Activated naive CD8-positive, alpha-beta T cell treated with anti-CD3 and anti-CD28 coated beads for 36 hours (primary cell): ENCODE data around the gene IL12B. TPM values are rescaled to one million over a fixed set of nuclear protein-coding genes. Genes with fewer than 3 reads are reported as not detected.

ENCODE experiments used
- DNase-seq: peaks from one replicate; pipeline ENCODE4 v3.0.0; 2021
- H3K27ac Mint-ChIP-seq: one replicate; pipeline ENCODE4 v1.8.0; 2022; ENCODE audit warnings: mild to moderate bottlenecking, moderate library complexity, mixed read lengths
- H3K27me3 Mint-ChIP-seq: one replicate; pipeline ENCODE4 v1.8.0; 2022; ENCODE audit warnings: mild to moderate bottlenecking, mixed read lengths
- H3K36me3 Mint-ChIP-seq: one replicate; pipeline ENCODE4 v1.8.0; 2021; ENCODE audit warnings: mild to moderate bottlenecking, mixed read lengths
- H3K4me1 Mint-ChIP-seq: one replicate; pipeline ENCODE4 v1.8.0; 2021; ENCODE audit warnings: mixed read lengths
- H3K4me3 Mint-ChIP-seq: one replicate; pipeline ENCODE4 v1.8.0; 2022; ENCODE audit warnings: mild to moderate bottlenecking, moderate library complexity, mixed read lengths
- H3K9me3 Mint-ChIP-seq: one replicate; pipeline ENCODE4 v1.8.0; 2022; ENCODE audit warnings: mixed read lengths
- total RNA-seq, 2 experiments: library from RNA; stranded (reverse); gene quantifications; one replicate each; pipeline ENCODE4 v1.2.3, GENCODE V29; 2021

IL12B gene
- total RNA-seq, 2 experiments from 2014 or later: not detected

- H3K4me3 Mint-ChIP-seq: no peak overlapping the region
- no peak overlapping the region for H3K27ac Mint-ChIP-seq
- H3K4me1 Mint-ChIP-seq: peaks cover 43% of the 10 kb centered on the region
- peaks cover 10% of the 10 kb centered on the region for H3K36me3 Mint-ChIP-seq
- no peak for DNase-seq
- H3K9me3 Mint-ChIP-seq: peaks cover 17% of the 10 kb centered on the region
- H3K27me3 Mint-ChIP-seq: peaks cover 3% of the 10 kb centered on the region
Measured at GRCh38 chr5:159341145-159341544, 10.9 kb upstream of the IL12B start.

- Mint-ChIP-seq H3K9me3 (peaks cover 17% of the 10 kb centered on the region), H3K4me3 (no peak overlapping the region), H3K27me3 (peaks cover 3% of the 10 kb centered on the region), H3K27ac (no peak overlapping the region), H3K36me3 (peaks cover 10% of the 10 kb centered on the region), H3K4me1 (peaks cover 43% of the 10 kb centered on the region)
- DNase-seq: no peak
Measured at GRCh38 chr5:159340511-159340910, 10.2 kb upstream of the IL12B start.

DNA sequence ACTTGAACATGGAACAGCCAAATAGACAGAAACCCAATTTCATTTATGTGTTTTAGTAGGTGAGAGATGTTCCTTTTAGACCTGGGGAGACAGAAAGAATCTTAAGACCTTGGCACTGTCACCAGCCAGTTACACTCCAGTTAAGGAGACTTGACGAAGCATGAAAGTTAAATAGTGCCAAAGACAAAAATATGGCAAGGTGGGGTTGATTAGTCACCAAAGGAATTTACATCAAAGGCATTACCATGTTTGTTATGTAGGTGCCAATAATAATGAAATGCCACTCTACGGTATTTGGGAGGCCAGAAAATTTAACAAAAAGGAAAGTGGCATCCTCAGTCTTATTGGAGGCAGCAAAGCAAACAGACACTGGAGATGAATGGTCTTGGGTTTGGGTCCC, 9.2 kb upstream of the IL12B start:
- peaks cover 11% of the 10 kb centered on the region for H3K9me3 Mint-ChIP-seq
- DNase-seq: no peak
- peaks cover 43% of the 10 kb centered on the region for H3K4me1 Mint-ChIP-seq
- no peak overlapping the region for H3K27ac Mint-ChIP-seq
- no peak overlapping the region for H3K4me3 Mint-ChIP-seq
- H3K27me3 Mint-ChIP-seq: no peaks in the 10 kb centered on the region
- peaks cover 6% of the 10 kb centered on the region for H3K36me3 Mint-ChIP-seq

DNA sequence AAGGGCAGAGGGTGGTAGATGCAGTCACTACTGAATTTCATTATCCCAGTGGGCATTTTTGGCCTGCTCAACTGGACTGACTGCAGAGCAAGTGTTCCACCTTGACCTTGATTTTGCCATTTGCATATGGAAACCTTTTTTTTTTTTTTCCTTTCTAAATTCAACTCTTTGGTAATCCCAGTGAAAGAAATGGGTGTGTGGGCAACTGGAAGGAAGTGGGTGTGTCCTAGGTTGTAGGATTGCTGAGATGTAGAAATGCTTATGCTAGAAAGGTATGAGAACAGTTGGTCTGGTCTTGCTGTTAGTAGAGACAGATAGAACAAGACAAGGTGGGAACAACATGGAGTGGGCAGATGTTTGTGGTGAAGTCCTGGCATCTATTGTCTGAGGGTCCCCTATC, 7.8 kb upstream of the IL12B start:
- Mint-ChIP-seq H3K4me3 (no peak overlapping the region), H3K9me3 (peaks cover 7% of the 10 kb centered on the region), H3K36me3 (no peaks in the 10 kb centered on the region), H3K4me1 (peaks cover 40% of the 10 kb centered on the region), H3K27ac (peak overlapping the region; percentile 60), H3K27me3 (no peaks in the 10 kb centered on the region)
- no peak for DNase-seq

- Mint-ChIP-seq H3K27me3 (no peaks in the 10 kb centered on the region), H3K27ac (peak overlapping the region; percentile 60), H3K36me3 (no peaks in the 10 kb centered on the region), H3K4me3 (no peak overlapping the region), H3K4me1 (peaks cover 40% of the 10 kb centered on the region), H3K9me3 (peaks cover 7% of the 10 kb centered on the region)
- peak; percentile 28 for DNase-seq
Measured at GRCh38 chr5:159337016-159337955, 7.0 kb upstream of the IL12B start.

- Mint-ChIP-seq H3K4me1 (peaks cover 38% of the 10 kb centered on the region), H3K9me3 (peaks cover 4% of the 10 kb centered on the region), H3K4me3 (no peak overlapping the region), H3K27ac (no peak overlapping the region), H3K36me3 (no peaks in the 10 kb centered on the region), H3K27me3 (no peaks in the 10 kb centered on the region)
- DNase-seq: no peak
Measured at GRCh38 chr5:159336586-159336985, 6.3 kb upstream of the IL12B start.

GRCh38 chr5:159333545-159333925, 3.2 kb upstream of the IL12B start:
- no peak overlapping the region for H3K27ac Mint-ChIP-seq
- H3K27me3 Mint-ChIP-seq: peaks cover 3% of the 10 kb centered on the region
- H3K4me1 Mint-ChIP-seq: peaks cover 30% of the 10 kb centered on the region
- H3K36me3 Mint-ChIP-seq: no peaks in the 10 kb centered on the region
- DNase-seq: no peak
- peaks cover 4% of the 10 kb centered on the region for H3K9me3 Mint-ChIP-seq
- H3K4me3 Mint-ChIP-seq: no peak overlapping the region

DNA sequence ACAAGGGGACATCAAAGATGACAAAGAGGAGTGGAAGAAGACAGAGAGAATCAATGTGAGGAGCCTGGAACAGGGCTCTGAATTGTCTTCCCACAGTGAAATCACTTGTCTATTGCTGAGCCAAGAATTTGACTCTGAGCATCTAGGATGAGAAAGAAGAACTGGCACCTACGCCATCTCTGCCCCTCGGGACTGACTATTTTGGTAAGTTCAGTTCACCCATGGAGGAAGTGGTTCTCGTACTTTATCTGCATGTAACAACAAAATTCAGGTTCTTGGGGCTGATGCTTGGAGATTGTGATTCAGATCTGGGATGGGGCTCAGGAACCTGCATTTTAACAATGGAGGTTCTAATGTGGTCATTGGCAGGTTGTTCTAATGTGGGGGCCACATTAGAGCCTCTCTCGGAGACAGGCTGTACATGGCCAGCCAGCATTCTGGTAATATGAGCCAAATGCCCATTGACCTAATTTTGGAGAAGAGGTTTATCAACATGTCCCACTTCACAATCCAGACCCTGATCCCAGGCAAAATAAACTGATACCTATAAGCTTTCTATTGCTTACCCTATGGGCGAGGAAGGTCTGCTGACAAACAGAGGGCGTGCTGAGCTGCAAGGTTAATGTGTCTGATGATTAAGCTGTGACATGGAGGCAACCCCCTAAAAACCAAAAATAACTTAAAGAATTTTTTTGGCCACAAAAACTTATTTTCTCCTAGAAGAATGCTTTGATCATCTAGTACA, 2.7 kb upstream of the IL12B start:
- Mint-ChIP-seq H3K9me3 (peaks cover 2% of the 10 kb centered on the region), H3K27me3 (peaks cover 3% of the 10 kb centered on the region), H3K4me3 (no peak overlapping the region), H3K4me1 (peaks cover 25% of the 10 kb centered on the region), H3K36me3 (no peaks in the 10 kb centered on the region), H3K27ac (no peak overlapping the region)
- no peak for DNase-seq

DNA sequence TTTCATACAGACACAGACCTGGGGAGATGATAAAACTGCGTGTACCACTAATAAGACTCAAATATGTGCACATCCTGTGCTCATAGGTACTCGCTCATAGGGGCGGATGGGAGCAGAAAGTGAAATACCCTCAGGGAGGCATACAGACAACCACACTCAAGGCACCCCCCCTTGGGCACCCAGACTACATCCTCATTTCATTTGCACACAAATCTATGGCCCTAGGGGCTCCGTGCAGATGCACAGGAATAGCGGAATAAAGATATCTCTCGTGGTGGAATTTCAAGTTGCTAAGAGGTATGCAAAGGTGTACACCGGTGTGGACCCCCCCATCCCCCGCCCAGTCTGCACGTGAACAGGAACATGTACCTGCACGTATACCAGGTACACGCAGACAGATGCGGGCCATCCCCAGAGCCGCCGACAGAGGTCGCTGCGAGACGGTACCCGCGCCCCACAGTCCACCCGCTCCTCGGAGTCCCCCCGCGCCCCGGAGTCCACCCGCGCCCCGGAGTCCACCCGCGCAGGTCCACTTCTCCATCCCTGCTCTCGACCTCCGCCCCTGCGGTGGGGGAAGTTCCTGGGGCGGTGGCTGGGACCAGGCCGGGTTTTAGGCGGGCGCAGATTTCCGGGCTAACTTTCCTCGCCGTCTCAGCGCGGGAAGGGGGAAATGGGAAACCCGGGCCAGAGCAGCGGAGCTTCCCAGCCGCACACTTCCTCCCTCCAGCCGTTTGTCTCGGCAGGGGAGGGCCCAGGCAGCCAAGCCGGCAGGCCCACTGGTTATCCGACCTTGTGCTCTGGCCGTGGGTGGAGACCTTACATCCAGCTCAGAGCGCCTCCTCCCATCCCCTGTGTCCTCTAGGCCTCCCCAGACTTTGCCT, 1.0 kb upstream of the IL12B start:
- Mint-ChIP-seq H3K4me1 (peaks cover 12% of the 10 kb centered on the region), H3K36me3 (no peaks in the 10 kb centered on the region), H3K9me3 (no peaks in the 10 kb centered on the region), H3K4me3 (peak overlapping the region; percentile 44), H3K27ac (peak overlapping the region; percentile 72), H3K27me3 (peaks cover 7% of the 10 kb centered on the region)
- DNase-seq: peak; percentile 69

GRCh38 chr5:159324986-159325385, 5.3 kb downstream of the IL12B start:
- no peak overlapping the region for H3K4me3 Mint-ChIP-seq
- H3K9me3 Mint-ChIP-seq: no peaks in the 10 kb centered on the region
- no peaks in the 10 kb centered on the region for H3K36me3 Mint-ChIP-seq
- H3K4me1 Mint-ChIP-seq: no peaks in the 10 kb centered on the region
- no peak overlapping the region for H3K27ac Mint-ChIP-seq
- DNase-seq: no peak
- H3K27me3 Mint-ChIP-seq: peaks cover 4% of the 10 kb centered on the region

DNA sequence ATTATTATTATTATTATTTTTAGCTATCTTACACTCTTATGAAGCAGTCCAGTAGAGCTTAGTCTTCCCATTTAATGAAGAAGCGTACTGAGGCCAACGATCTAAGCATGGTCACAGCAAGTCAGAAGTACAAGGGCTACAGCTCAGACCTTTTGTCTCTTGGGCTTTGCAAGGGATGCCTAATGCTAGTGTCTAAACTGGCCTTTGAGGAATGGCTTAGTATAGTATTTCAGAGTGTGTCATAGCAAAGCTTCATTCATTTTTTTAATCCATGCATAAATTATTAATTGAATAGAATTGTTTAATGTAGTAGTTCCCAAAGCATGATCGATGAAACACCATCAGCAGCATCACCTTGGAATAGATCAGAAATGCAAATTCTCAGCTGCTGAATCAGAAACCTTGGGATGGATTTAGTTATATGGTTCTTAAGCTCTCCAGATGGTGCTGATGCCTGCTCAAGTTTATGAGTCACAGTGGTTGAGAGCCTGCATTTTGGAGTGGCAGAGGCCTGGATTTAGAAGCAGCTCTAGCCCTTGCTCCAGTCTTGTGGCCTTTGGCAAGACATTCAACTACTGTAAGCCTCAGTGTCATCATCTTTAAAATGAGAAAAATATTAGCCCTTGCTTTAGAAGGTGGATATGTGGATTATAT, 6.1 kb downstream of the IL12B start:
- H3K27me3 Mint-ChIP-seq: peaks cover 4% of the 10 kb centered on the region
- H3K9me3 Mint-ChIP-seq: no peaks in the 10 kb centered on the region
- DNase-seq: no peak
- no peak overlapping the region for H3K27ac Mint-ChIP-seq
- no peak overlapping the region for H3K4me3 Mint-ChIP-seq
- no peaks in the 10 kb centered on the region for H3K4me1 Mint-ChIP-seq
- H3K36me3 Mint-ChIP-seq: no peaks in the 10 kb centered on the region

DNA sequence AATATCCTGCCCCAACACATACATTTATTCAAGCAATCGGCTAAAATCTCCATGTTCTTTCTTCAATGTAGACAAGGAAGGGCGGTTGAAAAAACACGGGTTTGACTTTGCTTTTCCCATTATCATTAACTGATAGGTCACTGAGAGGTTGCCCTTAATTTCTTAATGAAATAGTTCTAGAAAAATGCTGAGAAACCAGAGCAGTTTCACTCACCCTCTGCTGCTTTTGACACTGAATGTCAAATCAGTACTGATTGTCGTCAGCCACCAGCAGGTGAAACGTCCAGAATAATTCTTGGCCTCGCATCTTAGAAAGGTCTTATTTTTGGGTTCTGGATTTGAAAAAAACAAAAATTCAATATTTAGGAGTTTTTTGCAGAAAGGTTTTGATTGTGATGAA, 8.1 kb downstream of the IL12B start:
- Mint-ChIP-seq H3K27ac (no peak overlapping the region), H3K4me1 (no peaks in the 10 kb centered on the region), H3K9me3 (no peaks in the 10 kb centered on the region), H3K36me3 (no peaks in the 10 kb centered on the region), H3K4me3 (no peak overlapping the region), H3K27me3 (peaks cover 1% of the 10 kb centered on the region)
- DNase-seq: no peak

GRCh38 chr5:159319832-159320231, 10.5 kb downstream of the IL12B start:
- Mint-ChIP-seq H3K36me3 (no peaks in the 10 kb centered on the region), H3K9me3 (no peaks in the 10 kb centered on the region), H3K4me3 (no peak overlapping the region), H3K4me1 (no peaks in the 10 kb centered on the region), H3K27me3 (no peaks in the 10 kb centered on the region), H3K27ac (no peak overlapping the region)
- DNase-seq: no peak

GRCh38 chr5:159319363-159319762, 10.9 kb downstream of the IL12B start:
- no peak for DNase-seq
- Mint-ChIP-seq H3K27ac (no peak overlapping the region), H3K4me1 (no peaks in the 10 kb centered on the region), H3K27me3 (no peaks in the 10 kb centered on the region), H3K9me3 (no peaks in the 10 kb centered on the region), H3K36me3 (no peaks in the 10 kb centered on the region), H3K4me3 (no peak overlapping the region)
